Heart left ventricle (tissue), 16 donors: ENCODE results near the gene CNN2. TPM values are rescaled to one million over a fixed set of nuclear protein-coding genes. Genes with fewer than 3 reads are reported as not detected.

ENCODE experiments used
- ATAC-seq, 4 donors: fragments of 200-7000 bp; cut with Tn5 transposase; one replicate each; pipeline ENCODE4 v1.9.1; 2020 to 2022; ENCODE audit warnings: moderate library complexity in 4 of 4, mild to moderate bottlenecking in 3 of 4, moderate number of reproducible peaks in 1 of 4
- DNase-seq, 5 donors: peaks; one replicate each; pipeline ENCODE4 v3.0.0-alpha.2; 2020
- H3K27ac ChIP-seq, 12 donors: fragments of 200-600 bp; sonication (generic) in 4 of 12; one replicate each; pipeline versions ENCODE4 v1.5.0 to v1.8.0; 2016 to 2022; ENCODE audit warnings: mild to moderate bottlenecking in 2 of 12
- H3K27me3 ChIP-seq, 9 donors: fragments of 200-600 bp; sonication (generic) in 2 of 9; one replicate each; pipeline versions ENCODE4 v1.5.1 to v1.8.0; 2016 to 2022; ENCODE audit warnings: mild to moderate bottlenecking in 3 of 9
- H3K36me3 ChIP-seq, 9 donors: fragments of 200-600 bp; sonication (generic) in 2 of 9; one replicate each; pipeline versions ENCODE4 v1.5.0 to v1.8.0; 2018 to 2022; ENCODE audit warnings: mild to moderate bottlenecking in 2 of 9
- H3K4me1 ChIP-seq, 12 donors: fragments of 200-600 bp; sonication (generic) in 4 of 12; one replicate each; pipeline versions ENCODE4 v1.5.0 to v1.8.0; 2016 to 2022; ENCODE audit warnings: mild to moderate bottlenecking in 3 of 12
- H3K4me3 ChIP-seq, 12 donors: fragments of 200-600 bp; sonication (generic) in 4 of 12; one replicate each; pipeline versions ENCODE4 v1.5.0 to v1.8.0; 2017 to 2022; ENCODE audit warnings: mild to moderate bottlenecking in 9 of 12, moderate library complexity in 4 of 12
- H3K9me3 ChIP-seq, 12 donors: fragments of 200-600 bp; sonication (generic) in 4 of 12; one replicate each; pipeline versions ENCODE4 v1.5.0 to v1.8.0; 2016 to 2022; ENCODE audit warnings: mild to moderate bottlenecking in 1 of 12
- POLR2A ChIP-seq, 2 donors: fragments of 450-650 bp; IDR thresholded peaks; one replicate each; pipeline ENCODE4 v1.6.1; 2017; ENCODE audit warnings: antibody characterized with exemption in 2 of 2, mild to moderate bottlenecking in 2 of 2, moderate library complexity in 2 of 2
- WGBS, 4 donors: extraction: QIAGEN DNeasy Blood & Tissue Kit in 2 of 4; methylation state at CpG; one replicate each; pipeline versions ENCODE4 v1.1.5 to v1.1.7; 2013 to 2018; 5-methylcytosine and 5-hydroxymethylcytosine counted together
- intact Hi-C, 10 donors: fragments of 100-400 bp; cut with DNase I; formaldehyde crosslinking; loops; one replicate each; pipeline versions ENCODE4 v1.11.1 to v1.14.2; 2022
- polyA plus RNA-seq, 2 donors: library from polyadenylated mRNA; stranded (reverse); fragments of 200-250 nt; gene quantifications; one replicate each; pipeline ENCODE4 v1.2.3, GENCODE V29; 2013
- total RNA-seq, 9 donors: library from RNA; depleted of rRNA in 2 of 9; stranded (reverse); fragments of >200 nt in 2 of 9; fragmentation: NEBNext Ultra II Directional in 3 of 9; extraction: Animal tissue kit (Norgen Biotek cat#: 25700) in 3 of 9; gene quantifications; one replicate each; pipeline versions ENCODE4 v1.1.0 to v1.2.4, GENCODE V29; 2016 to 2023
- TF ChIP-seq, protein P1 (sequence below), 12 donors: fragments of 200-600 bp; sonication (generic) in 4 of 12; IDR thresholded peaks; one replicate each; pipeline versions ENCODE4 v1.5.0 to v1.8.0; 2018 to 2022; ENCODE audit warnings: antibody characterized with exemption in 12 of 12, mild to moderate bottlenecking in 5 of 12
- donor health status: ischemic (EF 13 %, LVEDD 7.1; RV severe dilation, severe dysfunction).
- donor health status: healthy with polysubstance abuse.
- donor health status: DM: no; HTN: yes; CAD: no.
- donor health status: DM: no; HTN: no; CAD: no.
- donor health status: ischemic (EF 25% LVEDD 6.9; RV normal size, moderate dysfunction).
- donor health status: ischemic (EF 25% LVEDD 5.7; RV mildly dilated, moderate dysfunction).
- donor health status: healthy.
- donor health status: DM: yes; HTN: yes; CAD: no.
- donor health status: ischemic (EF 35%, LVEDD 5.7; RV mildly dilated, moderate dysfunction).
- donor health status: nonischemic (EF 11% LVEDD 7.7; RV severe dilation, severe dysfunction).
- donor health status: DM: yes; HTN: yes; CAD: no.
- donor health status: PGD.
- donor health status: ischemic (EF 29% LVEDD 5.4; RV normal size, mild dysfunction).
- donor health status: nonischemic (EF 23%, LVEDD 6.1; RV moderate dilation, normal function).

The CNN2 gene
- total and polyA plus RNA-seq, 11 donors: 26.2 to 98.5 (median 58.2) TPM

GRCh38 chr19:1038978-1039645 lies 12.7 kb downstream of the CNN2 start:
- peak overlapping the region in 9 of 12 donors; percentile 51 to 82 (median 68) for H3K4me3 ChIP-seq
- 60 to 67% (median 63%) methylated on average over 22 of the region's 22 CpGs for WGBS, 4 donors
- H3K27ac ChIP-seq: peak overlapping the region in 7 of 12 donors; percentile 23 to 92 (median 56)
- DNase-seq: no peak
- H3K36me3 ChIP-seq: peaks cover 0 to 32% (median 16%) of the 10 kb centered on the region in 9 donors
- H3K4me1 ChIP-seq: peaks cover 3 to 53% (median 22%) of the 10 kb centered on the region in 12 donors
- no peaks in the 10 kb centered on the region for H3K27me3 ChIP-seq
- no peak for ATAC-seq
- no peaks in the 10 kb centered on the region for H3K9me3 ChIP-seq
- TF ChIP-seq POLR2A (IDR thresholded peaks at IDR 0.05): no peak
- TF ChIP-seq, protein P1, sequence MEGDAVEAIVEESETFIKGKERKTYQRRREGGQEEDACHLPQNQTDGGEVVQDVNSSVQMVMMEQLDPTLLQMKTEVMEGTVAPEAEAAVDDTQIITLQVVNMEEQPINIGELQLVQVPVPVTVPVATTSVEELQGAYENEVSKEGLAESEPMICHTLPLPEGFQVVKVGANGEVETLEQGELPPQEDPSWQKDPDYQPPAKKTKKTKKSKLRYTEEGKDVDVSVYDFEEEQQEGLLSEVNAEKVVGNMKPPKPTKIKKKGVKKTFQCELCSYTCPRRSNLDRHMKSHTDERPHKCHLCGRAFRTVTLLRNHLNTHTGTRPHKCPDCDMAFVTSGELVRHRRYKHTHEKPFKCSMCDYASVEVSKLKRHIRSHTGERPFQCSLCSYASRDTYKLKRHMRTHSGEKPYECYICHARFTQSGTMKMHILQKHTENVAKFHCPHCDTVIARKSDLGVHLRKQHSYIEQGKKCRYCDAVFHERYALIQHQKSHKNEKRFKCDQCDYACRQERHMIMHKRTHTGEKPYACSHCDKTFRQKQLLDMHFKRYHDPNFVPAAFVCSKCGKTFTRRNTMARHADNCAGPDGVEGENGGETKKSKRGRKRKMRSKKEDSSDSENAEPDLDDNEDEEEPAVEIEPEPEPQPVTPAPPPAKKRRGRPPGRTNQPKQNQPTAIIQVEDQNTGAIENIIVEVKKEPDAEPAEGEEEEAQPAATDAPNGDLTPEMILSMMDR (IDR thresholded peaks at IDR 0.05): no peak
- intact Hi-C loops: loop anchor here in 1 of 10 donors (10.0 kb wide), 1 partner anchor 46 kb away; no protein-coding TSS in a partner anchor

DNA sequence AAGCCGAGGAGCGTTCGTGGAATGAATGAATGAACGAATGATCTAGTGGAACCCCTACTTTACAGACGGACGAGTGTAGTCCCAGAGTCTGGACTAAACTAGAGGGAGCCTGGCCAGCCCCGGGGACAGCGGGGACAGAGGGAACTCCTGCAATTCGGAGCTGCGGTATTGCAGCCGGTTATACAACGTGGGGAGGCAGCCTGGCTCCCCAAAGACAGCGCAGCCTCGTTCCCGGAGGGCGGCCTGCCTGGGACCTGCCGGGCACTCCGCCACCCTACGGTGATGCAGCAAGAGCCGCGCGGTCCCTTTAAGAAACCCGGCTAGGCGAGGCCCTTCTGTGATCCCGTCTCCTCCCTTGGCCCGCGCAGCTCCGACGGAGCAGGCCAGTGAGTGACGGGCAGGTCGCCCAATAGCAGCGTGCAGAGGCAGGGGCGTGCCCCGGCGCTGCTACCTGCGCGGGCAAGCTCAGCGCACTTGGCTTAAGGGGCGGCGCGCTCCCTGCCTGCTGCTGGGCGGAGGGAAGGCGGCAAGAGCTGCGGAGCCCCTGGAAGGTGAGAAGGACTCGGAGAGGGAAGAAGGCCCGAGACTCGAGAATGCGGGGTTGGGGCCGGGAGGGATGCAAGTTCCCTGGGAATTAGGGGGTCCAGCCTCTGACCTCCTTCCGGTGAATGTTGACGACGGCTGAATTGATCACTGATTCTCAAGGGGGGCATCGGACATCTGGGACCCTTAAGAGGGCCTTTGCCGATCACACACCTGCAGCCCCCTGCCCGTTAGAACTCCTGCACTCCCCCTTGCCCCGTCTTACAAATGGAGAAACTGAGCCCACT lies 13.5 kb downstream of the CNN2 start, which contains the start of gene ABCA7:
ABCA7 (plus strand) TSS at position 462 of the 830 bp plus-strand sequence. CDS start 1,255 bp downstream, outside the sequence.
- Histone ChIP-seq H3K4me1 (peaks cover 3 to 53% (median 22%) of the 10 kb centered on the region in 12 donors), H3K27ac (peak within 1 kb of the TSS in 8 of 12 donors; percentile 21 to 92 (median 56)), H3K9me3 (no peaks in the 10 kb centered on the region), H3K4me3 (peak within 1 kb of the TSS; percentile 25 to 82 (median 62)), H3K27me3 (no peaks in the 10 kb centered on the region), H3K36me3 (peaks cover 0 to 32% (median 16%) of the 10 kb centered on the region in 9 donors)
- DNase-seq: peak; percentile 98 to 100 (median 99)
- intact Hi-C loops: loop anchor here in 3 of 10 donors (5.0 to 10.0 kb wide), 3 partner anchors 45 to 57 kb away; partner anchors contain the start of gene POLR2E (in 1 of the 3)
- ATAC-seq: peak; percentile 95 to 96 (median 95)
- WGBS, 4 donors: 1 to 2% (median 1%) methylated on average over 38 to 56 of the region's 56 CpGs
- TF ChIP-seq, protein P1 (IDR thresholded peaks at IDR 0.05): peak in 4 of 12 donors; percentile 6 to 16 (median 8)
- peak in 1 of 2 donors; percentile 69 for TF ChIP-seq POLR2A (IDR thresholded peaks at IDR 0.05)

GRCh38 chr19:1040476-1041271 lies 14.3 kb downstream of the CNN2 start:
- ATAC-seq: peak; percentile 68 to 78 (median 72)
- intact Hi-C loops: loop anchor here in 2 of 10 donors (5.0 kb wide), 2 partner anchors 52 to 57 kb away; partner anchors contain the start of gene POLR2E (in 1 of the 2)
- peak overlapping the region; percentile 25 to 82 (median 62) for H3K4me3 ChIP-seq
- H3K27ac ChIP-seq: peak overlapping the region in 7 of 12 donors; percentile 21 to 75 (median 47)
- DNase-seq: peak; percentile 90 to 95 (median 94)
- WGBS, 4 donors: 2 to 5% (median 3%) methylated on average over 16 to 27 of the region's 27 CpGs
- H3K36me3 ChIP-seq: peaks cover 0 to 26% (median 16%) of the 10 kb centered on the region in 9 donors
- no peak for TF ChIP-seq POLR2A (IDR thresholded peaks at IDR 0.05)
- TF ChIP-seq, protein P1 (IDR thresholded peaks at IDR 0.05): no peak
- no peaks in the 10 kb centered on the region for H3K27me3 ChIP-seq
- no peaks in the 10 kb centered on the region for H3K9me3 ChIP-seq
- H3K4me1 ChIP-seq: peaks cover 3 to 53% (median 22%) of the 10 kb centered on the region in 12 donors
